Right kidney (tissue), 1 donor: Measurements from ENCODE around the gene TLCD1.

Experiments used
- DNase-seq: peaks from one replicate; pipeline ENCODE4 v3.0.0-alpha.2; 2016

The TLCD1 gene

GRCh38 chr17:28689011-28689410, 37.0 kb downstream of the TLCD1 start:
- DNase-seq: no peak

GRCh38 chr17:28688481-28688880, 37.6 kb downstream of the TLCD1 start:
- no peak for DNase-seq

GRCh38 chr17:28686296-28686695, 39.7 kb downstream of the TLCD1 start:
- DNase-seq: no peak

GRCh38 chr17:28685366-28685765, 40.7 kb downstream of the TLCD1 start:
- DNase-seq: no peak

GRCh38 chr17:28684963-28685362, 41.1 kb downstream of the TLCD1 start:
- no peak for DNase-seq

- no peak for DNase-seq
Measured at GRCh38 chr17:28682655-28683054, 43.4 kb downstream of the TLCD1 start.

GRCh38 chr17:28675980-28676379, 50.1 kb downstream of the TLCD1 start:
- DNase-seq: no peak

GRCh38 chr17:28675490-28675889, 50.5 kb downstream of the TLCD1 start:
- no peak for DNase-seq
